A172 (cell line): ENCODE data around the gene CPXM2. TPM values are rescaled to one million over a fixed set of nuclear protein-coding genes. Genes with fewer than 3 reads are reported as not detected.
A peak's percentile ranks its signal among the peaks of the same experiment; 100 is the strongest.

Source experiments
- DNase-seq: peaks from one replicate; pipeline ENCODE4 v3.0.0-alpha.2; 2015; ENCODE audit warnings: low spot score
- total RNA-seq: library from RNA; depleted of rRNA; stranded (reverse); fragments of >200 nt; shearing (Covaris generic); gene quantifications from 2 replicates; pipeline ENCODE4 v1.2.3, GENCODE V29; 2014; rRNA removed

Gene CPXM2
- not detected in 2 replicates for total RNA-seq

DNA sequence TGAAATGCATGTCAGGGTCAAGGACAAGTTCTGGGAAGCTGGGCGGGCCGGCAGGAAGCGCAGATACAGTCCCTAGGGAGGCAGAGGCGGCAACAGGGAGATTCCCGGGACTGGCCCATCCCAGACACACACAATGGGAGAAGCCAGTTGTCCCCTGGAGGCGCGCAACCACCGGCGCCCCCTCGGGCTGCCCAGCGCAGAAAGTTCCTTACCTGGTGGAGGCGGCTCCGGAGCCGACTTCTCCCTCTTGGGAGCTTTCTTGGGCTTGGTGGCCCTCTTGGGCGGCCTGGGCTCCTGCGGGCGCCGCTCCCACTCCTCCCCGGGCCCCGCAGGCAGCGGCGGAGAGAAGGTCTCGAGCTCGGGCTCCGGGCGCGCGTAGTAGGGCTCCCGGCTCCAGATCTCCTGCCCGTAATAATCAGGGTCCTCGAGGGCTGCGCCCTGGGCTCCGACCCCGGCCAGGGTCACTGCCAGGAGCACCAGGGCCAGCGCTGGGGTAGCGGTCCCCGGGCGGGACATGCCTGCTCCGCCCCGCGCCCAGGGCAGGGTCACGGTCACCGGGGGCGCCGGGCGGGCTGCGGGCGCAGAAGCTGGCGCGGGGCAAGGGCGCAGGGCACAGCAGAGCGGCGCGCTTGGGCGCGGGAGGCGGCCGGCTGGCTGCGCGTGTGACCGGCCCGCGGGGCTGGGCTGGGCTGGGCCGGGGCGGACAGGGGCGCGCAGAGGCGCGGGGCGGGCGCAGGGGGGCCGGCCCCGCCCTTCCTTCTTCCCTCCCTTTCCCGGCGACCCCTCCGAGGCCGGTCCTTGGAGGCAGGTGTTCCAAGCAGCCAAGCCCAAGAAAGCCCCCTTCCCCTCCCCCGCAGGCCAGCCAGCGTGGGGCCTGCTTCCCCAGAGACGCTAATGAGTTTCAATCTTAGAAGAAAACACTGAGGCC is at the start of gene CPXM2:
Gene CPXM2, minus strand, starts transcription at position 664 of the 928 bp plus-strand sequence. Its CDS starts 148 bp downstream, at position 516.
- DNase-seq = no peak

DNA sequence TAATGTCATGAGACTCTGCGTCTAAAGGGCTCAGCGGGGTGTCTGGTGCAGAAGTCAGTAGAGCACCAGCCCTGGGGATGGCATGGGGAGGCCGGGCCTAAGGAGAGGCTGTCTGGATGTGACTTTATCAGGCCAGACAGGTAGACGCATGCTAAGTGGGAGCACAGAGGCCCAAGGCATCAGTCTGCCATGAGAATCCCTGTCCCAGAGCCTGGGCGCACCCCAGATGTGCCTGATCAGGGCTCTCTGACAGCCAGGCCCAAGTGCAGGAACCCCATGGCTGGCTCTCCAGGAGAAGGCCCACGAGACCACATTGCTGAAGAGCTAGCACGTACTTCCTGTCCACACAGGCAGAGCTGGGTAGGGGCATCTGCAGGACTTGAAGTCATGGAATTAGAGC is 48.0 kb upstream of the CPXM2 start:
- no peak for DNase-seq

DNA sequence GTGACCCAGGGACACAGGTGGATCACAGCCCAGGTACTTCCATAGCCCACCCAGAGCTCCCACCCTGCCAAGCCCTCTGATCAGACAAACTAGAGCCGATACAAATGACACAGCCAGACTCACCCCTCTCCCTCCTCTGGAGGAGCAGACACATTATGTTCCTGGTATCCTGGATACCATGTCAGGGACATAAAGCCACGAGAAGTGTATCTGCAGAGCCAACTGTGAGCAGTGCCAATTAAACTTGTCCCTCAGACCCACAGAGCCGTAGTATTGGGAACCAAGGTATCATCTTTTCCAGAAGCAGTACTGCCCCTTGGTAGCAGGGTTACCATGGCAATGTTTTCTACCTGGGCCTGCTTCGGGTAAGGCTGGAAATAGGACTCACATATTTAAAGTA is 47.3 kb upstream of the CPXM2 start:
- DNase-seq = no peak

DNA sequence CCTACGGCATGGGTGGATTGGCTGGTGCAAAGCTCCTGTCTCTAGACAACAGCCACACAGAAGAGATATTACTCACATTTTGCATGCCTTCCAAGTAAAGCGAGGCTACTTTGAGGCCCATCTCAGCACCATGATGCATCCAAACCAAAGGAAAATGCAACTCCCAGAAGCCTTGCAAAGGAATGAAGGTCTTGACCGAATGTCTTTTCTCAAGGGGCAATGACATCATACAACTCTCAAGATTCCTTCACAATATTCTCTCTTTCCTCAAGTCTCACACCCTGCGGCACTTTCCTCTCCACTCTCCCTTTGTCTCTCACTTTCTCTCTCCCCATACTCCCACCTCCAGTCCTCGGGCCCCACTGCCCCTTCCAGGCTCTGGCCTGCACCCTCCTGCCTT is 44.8 kb upstream of the CPXM2 start:
- DNase-seq = no peak

DNA sequence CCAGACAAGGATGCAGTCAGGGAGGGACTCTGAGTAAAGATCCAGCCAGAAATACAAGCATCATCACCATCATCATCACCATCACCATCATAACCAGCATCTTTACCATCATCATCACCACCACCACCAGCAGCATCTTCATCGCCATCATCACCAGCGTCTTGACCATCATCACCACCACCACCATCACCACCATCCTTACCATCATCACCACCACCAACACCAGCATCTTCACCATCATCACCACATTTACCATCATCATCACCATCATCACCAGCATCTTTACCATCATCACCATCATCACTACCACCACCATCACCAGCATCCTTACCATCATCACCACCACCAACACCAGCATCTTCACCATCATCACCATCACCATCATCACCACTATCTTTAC is 44.1 kb upstream of the CPXM2 start:
- no peak for DNase-seq

DNA sequence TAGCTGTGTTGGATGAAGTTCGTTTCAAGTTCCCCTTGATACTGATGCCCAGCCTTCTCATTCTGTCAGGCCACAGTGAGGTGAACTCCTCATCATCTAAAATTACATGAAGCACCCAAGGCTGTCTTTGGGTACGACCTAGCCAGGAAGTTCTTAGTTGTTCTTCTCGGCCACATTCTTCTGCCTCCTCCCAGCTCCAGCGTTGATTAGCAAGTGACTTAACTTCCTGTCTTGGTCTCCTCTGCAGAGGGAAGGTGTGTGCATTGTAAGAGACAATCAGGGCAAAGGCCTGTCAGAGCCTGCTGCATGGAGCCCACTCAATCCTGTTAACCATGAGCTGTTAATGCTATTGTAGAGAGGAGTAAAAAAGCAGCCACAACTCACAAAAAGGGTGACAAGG is 43.2 kb upstream of the CPXM2 start:
- DNase-seq = no peak

DNA sequence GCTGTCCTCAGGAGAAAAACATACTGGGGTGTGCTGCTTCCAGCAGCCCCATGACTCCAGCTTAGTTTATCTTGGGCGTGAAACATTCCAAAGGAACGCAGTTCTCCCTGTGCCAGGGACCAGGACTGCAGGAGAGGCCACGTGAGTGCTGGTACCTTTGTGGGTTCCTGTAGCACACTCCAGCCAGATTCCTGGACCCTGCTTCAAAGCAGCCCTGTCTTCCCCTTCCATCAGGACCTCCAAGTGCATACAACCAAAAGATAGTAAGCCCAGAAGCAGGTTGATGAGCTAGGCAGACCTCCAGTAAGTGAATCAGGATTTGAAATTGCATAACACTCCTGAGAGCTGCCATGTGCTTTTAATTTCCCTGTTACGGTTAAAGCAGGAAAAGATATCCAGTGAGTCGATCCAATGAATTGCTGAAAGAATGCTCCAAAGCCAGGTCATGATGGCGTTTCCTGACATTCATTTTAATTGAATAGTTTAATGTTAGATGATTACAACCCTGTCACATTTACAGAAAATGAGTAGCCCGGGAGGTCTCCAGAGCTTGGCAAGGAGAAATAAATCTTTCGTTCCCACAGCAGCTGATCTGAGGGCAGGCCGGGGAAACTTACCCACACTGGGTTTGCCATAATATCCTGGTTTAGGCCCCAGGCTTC is 38.9 kb upstream of the CPXM2 start:
- DNase-seq = no peak

DNA sequence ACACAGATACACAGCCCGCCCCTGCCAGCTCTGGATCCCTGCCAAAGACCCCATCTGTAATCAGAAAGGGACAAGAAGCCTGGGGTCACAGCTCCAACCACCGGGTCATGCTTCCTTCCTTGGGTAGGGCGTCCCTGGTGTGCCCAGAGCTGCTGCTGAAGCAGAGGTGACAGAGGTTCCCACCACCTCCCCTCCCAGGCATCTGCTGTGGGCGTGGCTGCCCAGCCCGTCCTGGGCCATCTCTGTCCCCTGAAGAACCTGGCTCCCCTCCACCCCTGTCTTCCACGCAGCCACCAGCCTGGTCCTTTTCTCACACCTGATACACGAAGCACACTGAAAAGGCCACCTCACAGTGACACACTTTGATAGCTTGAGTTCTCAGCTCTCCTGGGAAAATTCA is 38.2 kb upstream of the CPXM2 start:
- no peak for DNase-seq

DNA sequence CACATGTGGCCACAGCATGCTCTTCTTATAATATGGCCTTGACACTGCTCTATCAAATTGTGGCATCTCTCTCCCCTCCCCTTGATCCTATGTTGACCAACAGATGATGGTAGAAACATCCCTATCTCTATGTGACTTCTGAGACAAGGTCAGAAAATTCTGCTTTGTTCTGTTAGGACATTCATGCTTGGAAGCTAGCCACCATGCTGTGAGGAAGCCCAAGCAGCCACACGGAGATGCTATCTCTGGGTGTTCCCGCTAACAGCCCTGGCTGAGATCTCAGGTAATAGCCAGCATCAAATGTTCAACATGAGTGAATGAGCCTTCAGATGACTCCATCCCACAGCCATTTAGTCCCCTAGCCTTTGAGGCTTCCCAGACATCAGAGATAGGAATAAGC is 36.8 kb upstream of the CPXM2 start:
- no peak for DNase-seq

DNA sequence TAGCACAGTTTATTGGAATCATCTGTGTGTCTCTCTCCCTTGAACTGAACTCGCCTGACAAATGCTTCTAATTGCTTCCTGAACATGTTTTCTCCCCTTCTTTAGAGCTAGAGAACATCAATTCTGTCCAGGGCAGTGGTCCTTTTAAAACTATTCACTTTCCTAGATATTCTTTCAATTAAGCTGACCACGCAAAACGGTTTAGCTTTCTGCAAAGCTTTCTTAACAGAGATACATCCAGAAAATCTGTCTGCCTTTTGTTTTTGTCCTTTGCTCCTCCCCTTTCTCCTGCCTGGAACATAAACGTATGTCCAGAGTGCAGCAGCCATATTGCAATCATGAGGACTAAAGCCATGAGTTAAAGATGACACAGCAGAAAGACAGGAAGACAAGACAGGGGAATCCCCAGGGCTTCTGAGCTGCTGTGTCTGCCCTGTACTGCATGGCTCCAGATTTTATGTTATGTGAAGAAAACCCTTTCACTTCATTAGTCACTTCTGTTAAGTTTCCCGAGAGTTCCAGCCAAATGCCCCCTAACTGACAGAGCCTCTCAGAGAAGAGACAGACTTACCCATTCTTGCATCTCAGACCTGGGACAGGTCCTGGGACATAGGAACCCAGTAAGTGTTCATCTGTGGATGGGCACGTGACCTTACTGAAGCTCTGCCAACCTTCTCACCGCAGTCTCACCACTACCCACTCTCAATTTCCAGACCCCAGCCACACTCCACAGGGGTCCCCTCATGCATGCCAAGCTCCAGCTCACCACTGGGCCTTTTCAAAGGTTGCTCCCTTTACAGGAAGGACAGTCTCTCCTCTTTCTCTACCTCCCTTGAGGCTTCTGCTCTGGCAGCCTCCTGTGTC is 35.0 kb upstream of the CPXM2 start:
- peak; percentile 48 for DNase-seq

DNA sequence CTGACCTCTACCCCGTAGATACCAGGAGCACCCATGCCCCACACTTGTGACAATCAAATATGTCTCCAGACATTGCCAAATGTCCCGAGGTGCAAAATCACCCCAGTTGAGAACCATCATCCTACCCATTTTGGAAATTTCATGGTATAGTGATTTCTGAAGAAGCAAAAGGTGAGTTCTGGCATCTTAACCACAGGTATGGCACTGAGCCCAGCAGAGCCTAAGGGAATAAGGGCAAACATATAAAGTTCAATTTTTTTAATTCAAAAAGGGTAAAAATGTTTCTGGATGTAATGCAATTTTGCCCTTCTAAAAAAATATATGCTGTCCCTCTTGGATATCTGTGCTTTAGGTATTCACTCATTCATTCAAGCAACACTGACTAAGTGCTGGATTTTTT is 30.5 kb upstream of the CPXM2 start:
- DNase-seq = no peak

DNA sequence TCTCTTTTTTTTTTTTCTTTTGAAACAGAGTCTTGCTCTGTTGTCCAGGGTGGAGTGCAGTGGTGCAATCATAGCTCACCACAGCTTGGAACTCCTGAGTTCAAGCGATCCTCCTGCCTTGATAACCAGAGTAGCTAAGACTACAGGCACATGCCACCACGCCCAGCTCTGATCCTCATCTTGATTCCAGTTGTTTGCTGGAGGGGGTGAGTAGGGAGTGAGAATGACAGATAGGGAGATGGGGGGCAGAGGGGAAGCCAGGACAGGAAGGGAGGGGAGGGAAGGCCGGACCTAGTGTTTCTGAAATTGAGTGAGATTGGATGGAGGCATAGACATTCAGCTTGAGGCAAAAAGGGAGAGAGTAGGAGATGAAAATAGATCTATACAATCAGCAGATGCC is 25.2 kb upstream of the CPXM2 start:
- no peak for DNase-seq

DNA sequence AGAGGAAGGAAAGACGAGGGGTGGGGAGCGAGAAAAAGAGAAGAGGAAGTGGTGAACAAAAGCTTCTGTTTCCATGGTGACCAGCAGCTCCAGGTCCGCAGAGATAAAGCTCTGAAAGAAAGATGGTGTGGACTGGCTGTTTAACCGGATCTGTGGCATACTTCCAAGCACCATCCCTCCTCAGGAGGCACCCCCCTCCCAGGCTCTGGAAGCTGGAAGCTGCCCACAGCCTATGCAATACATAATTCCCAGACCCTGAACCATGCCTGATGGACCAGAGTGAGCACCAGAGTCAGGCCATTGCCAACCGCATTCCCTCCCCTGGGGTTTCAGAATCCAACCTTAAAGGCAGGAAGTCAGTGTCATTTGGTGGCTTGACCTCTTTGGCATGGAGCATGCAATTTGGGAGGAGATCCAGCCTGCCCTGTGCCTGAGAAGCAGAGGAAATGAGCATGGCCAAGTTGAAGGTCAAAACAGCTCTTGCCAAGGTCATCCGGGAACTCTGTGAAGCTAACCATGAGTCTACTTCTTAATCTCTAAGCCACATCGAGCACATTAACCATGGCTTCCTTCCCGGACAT is 22.2 kb upstream of the CPXM2 start:
- no peak for DNase-seq

DNA sequence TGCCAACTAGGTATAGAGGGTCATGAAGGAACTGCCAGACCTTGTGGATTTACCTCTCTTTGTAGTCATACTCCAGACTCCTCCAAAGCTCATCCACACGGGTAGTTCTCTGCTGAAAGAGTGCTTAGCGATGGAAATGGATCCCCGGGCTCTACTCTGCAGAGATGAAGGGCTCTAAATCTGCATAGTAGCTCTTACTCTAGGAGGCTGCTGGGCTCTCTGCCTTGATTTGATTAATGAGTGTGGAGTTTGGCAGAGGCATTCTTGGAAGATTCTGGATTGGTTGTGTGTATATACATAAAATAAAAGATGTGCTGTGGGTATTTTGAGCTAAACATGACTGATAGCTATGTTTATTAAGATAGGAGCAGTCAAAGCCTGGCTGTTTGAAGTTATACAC is 21.3 kb upstream of the CPXM2 start:
- no peak for DNase-seq

DNA sequence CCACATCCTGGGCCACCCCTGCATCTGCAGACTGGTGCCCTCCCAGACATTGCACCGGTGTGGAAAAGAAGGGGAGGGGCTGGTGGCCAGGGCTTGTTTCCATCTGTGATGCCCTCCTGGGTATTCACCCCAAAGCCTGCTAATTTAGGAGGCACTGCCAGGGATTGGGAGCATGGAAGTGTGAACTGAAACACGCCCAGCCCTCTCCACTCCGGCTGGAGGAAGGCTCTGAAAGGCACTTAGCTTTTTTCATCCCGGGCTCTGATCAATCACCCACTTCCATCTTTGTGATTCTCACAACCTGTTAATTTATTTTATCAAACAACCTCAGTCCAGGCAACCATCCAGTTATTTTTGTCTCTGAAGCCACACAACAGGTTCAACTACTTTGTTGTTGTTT is 20.9 kb upstream of the CPXM2 start:
- DNase-seq = no peak

DNA sequence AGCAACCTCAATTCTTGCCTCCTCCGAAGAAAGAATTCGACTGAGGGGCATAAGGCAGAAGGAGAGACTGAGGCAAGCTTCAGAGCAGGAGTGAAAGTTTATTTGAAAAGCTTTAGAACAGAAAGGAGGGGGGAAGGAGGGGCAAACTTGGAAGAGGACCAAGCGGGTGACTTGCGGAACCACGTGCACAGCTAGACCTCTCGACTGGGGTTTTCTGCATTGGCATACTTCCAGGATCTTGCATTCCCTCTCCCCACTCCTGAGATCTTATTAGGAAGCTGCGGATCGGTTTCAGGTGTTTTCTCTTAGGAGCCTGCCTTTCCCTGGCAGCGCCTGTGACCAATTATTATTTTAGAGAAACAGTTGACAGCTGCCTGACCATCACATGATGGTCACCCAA is 20.3 kb upstream of the CPXM2 start:
- DNase-seq = no peak

DNA sequence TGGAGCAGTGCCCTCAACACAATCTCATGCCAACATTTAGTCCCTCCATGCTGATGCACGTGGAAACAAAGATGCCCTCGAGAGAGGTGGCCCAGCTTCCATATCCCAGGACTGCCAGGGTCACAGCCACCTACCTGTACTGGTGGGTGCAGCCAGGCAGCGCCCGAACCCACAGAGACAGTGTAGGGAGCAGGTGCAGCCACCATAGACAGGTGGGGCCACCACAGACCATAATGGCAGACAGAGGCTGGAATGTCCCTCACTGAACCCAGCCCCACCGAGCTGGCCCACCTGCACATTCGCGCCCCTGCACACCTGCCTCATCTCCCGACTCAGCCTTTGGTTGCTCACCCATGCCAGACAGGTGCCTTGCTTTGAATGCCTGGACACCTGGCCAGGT is 18.3 kb upstream of the CPXM2 start:
- no peak for DNase-seq

DNA sequence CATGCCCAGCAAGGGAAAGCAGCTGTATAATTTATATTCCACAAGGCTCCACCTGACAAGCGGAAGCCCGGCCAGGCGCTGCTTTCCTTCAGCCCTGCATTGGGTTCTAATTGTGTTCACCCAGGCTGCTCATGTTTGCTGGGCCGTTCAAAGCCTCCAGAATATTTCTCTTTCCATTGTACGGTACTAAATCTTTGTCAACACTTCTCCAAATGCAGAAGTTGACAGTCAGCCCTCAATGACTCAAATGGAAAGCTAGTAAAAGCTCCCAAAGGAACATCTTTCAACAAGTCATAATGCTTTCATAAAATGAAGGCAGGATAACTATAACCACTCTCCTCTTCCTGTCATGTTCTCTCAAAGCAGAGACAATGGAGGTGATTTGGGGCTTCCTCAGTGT is 17.8 kb upstream of the CPXM2 start:
- no peak for DNase-seq

DNA sequence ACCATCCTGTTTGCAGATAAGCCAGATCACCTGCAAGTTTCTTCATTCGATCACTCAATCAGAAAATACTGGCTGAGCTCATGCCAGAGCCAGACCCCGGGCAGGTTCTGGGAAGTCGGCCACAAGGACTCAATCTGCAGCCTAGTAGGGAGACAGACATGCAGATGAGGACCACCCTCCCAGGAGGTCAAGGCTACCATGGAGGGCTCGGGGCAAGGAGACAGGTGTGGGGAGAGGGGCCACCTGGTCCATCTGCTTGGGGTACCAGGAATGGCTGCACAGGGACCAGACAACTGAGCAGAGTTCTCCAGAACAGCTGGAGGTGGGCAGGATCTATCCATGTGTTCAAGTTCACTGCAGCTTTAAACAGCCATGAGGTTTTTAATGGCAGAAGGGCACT is 16.8 kb upstream of the CPXM2 start:
- DNase-seq = no peak

DNA sequence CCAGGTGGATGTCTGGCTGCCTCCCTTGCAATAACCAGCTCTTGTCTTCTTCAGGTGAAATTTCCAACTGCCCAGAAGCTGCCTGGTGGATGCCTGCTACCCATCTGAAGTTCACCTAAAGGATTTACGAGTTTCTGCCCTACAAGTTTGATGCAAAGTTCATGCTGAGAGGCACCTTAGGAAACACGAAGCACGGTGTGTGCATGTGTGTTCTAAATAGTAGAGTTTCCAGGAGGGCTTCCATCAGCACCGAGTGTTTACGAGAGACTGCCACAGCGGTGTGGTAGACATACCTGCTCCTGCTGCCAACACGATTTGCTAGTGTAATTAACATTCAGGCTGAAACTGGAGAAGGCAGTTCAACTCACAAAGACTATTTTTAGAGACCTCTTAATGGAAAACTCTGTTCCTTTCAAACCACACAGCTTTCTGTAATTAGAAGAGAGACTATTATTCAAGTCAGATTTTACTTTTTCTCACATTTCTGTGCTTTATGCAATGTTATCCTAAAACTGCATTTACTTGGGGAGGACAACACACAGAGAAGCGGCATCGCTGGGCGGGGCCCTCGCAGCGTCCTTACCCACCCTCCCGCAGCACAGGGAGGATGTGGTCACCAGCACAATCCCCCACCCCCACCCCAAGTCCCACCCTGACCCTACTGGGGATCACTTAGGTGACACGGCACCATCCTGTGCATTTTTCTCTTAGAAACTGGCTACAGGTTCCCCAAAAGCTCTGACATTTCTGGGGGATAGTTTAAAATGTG is 15.5 kb upstream of the CPXM2 start:
- DNase-seq = no peak

DNA sequence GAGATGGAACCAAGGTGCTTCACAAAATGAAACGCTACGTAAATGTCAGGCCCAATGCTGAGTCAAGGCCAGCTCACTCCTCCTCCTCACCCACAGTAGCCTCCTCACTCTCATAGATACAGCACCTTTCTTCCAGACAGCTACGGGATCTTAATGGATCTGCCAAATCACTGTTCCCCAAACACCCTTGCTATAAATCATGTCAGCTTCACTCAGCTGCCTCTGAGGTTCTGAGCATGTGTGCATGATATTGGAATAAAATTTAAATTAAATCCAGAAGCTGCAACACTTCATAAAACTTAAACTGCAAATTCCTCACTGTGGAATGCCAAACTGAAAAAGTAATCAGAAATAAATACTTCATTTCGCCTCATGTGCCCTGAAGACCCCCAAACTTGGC is 14.7 kb upstream of the CPXM2 start:
- no peak for DNase-seq
